T-helper 2 cell treated with Interferon-gamma antibody and Interleukin-4, amounts not matched to agents 5 μg/mL and 100 μg/mL, for 36 hours (primary cell): ENCODE results near the gene PCDHA8.
"Not testable (repeated sequence)": the region's sequence is repeated elsewhere in the genome, so short reads cannot be mapped to it uniquely, and the experiment has no call there.

Experiments used
- DNase-seq: peaks from one replicate; pipeline ENCODE4 v3.0.0; 2021; ENCODE audit warnings: low spot score
- H3K27ac Mint-ChIP-seq: one replicate; pipeline ENCODE4 v1.8.0; 2021; ENCODE audit warnings: mild to moderate bottlenecking, mixed read lengths
- H3K27me3 Mint-ChIP-seq: one replicate; pipeline ENCODE4 v1.8.0; 2021; ENCODE audit warnings: low read depth, mixed read lengths
- H3K36me3 Mint-ChIP-seq: one replicate; pipeline ENCODE4 v1.8.0; 2021; ENCODE audit warnings: low read depth, mixed read lengths
- H3K4me1 Mint-ChIP-seq: one replicate; pipeline ENCODE4 v1.8.0; 2021; ENCODE audit warnings: low read depth, mixed read lengths
- H3K4me3 Mint-ChIP-seq: one replicate; pipeline ENCODE4 v1.8.0; 2022; ENCODE audit warnings: mild to moderate bottlenecking, moderate library complexity, mixed read lengths
- H3K9me3 Mint-ChIP-seq: one replicate; pipeline ENCODE4 v1.8.0; 2021; ENCODE audit warnings: mixed read lengths

The PCDHA8 gene

GRCh38 chr5:140808889-140809291, 32.1 kb upstream of the PCDHA8 start:
- H3K27me3 Mint-ChIP-seq: no peaks in the 10 kb centered on the region
- H3K36me3 Mint-ChIP-seq: no peaks in the 10 kb centered on the region

GRCh38 chr5:140821375-140822280, 19.4 kb upstream of the PCDHA8 start, which contains the start of gene PCDHA5:
PCDHA5 (plus strand) TSS chr5:140821613.
- no peak for DNase-seq
- Mint-ChIP-seq H3K4me1 (no peaks in the 10 kb centered on the region), H3K27ac (no peak within 1 kb of the TSS), H3K36me3 (no peaks in the 10 kb centered on the region), H3K27me3 (no peaks in the 10 kb centered on the region), H3K9me3 (peaks cover 18% of the 10 kb centered on the region), H3K4me3 (no peak within 1 kb of the TSS)

More at GRCh38 chr5:140808889-140809291, 32.1 kb upstream of the PCDHA8 start:
- H3K4me3 Mint-ChIP-seq: no peak overlapping the region
- H3K27ac Mint-ChIP-seq: no peak overlapping the region
- H3K9me3 Mint-ChIP-seq: peaks cover 48% of the 10 kb centered on the region
- H3K4me1 Mint-ChIP-seq: no peaks in the 10 kb centered on the region
- DNase-seq: no peak

DNA sequence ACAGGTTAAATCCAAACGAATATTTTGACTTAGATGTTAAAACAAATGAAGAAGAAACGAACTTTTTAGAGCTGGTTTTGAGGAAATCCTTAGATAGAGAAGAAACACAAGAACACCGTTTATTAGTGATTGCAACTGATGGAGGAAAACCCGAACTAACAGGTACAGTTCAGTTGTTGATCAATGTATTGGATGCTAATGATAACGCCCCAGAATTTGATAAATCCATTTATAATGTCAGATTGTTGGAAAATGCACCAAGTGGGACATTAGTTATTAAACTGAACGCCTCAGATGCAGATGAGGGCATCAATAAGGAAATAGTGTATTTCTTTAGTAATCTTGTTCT, 18.7 kb upstream of the PCDHA8 start:
- DNase-seq: no peak
- no peaks in the 10 kb centered on the region for H3K36me3 Mint-ChIP-seq

GRCh38 chr5:140822969-140823368, 18.0 kb upstream of the PCDHA8 start:
- not testable (repeated sequence) for H3K4me1 Mint-ChIP-seq, H3K4me3 Mint-ChIP-seq, H3K27ac Mint-ChIP-seq, H3K27me3 Mint-ChIP-seq, DNase-seq, H3K36me3 Mint-ChIP-seq
- H3K9me3 Mint-ChIP-seq: peaks cover 29% of the 10 kb centered on the region

More for the DNA sequence above, 18.7 kb upstream of the PCDHA8 start:
- no peak overlapping the region for H3K27ac Mint-ChIP-seq
- no peaks in the 10 kb centered on the region for H3K4me1 Mint-ChIP-seq
- H3K27me3 Mint-ChIP-seq: no peaks in the 10 kb centered on the region
- peaks cover 25% of the 10 kb centered on the region for H3K9me3 Mint-ChIP-seq
- no peak overlapping the region for H3K4me3 Mint-ChIP-seq

DNA sequence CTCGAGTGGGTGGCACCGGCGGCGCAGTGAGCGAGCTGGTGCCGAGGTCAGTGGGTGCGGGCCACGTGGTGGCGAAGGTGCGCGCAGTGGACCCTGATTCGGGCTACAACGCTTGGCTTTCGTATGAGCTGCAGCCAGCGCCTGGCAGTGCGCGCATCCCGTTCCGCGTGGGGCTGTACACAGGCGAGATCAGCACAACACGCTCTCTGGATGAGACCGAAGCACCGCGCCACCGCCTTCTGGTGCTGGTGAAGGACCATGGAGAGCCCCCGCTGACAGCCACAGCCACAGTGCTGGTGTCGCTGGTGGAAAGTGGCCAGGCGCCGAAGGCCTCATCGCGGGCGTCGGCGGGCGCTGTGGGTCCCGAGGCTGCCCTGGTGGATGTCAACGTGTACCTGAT, 17.5 kb upstream of the PCDHA8 start:
- no peak for DNase-seq
- Mint-ChIP-seq H3K27me3 (no peaks in the 10 kb centered on the region), H3K4me1 (no peaks in the 10 kb centered on the region), H3K9me3 (peaks cover 31% of the 10 kb centered on the region), H3K4me3 (no peak overlapping the region), H3K36me3 (no peaks in the 10 kb centered on the region), H3K27ac (no peak overlapping the region)

DNA sequence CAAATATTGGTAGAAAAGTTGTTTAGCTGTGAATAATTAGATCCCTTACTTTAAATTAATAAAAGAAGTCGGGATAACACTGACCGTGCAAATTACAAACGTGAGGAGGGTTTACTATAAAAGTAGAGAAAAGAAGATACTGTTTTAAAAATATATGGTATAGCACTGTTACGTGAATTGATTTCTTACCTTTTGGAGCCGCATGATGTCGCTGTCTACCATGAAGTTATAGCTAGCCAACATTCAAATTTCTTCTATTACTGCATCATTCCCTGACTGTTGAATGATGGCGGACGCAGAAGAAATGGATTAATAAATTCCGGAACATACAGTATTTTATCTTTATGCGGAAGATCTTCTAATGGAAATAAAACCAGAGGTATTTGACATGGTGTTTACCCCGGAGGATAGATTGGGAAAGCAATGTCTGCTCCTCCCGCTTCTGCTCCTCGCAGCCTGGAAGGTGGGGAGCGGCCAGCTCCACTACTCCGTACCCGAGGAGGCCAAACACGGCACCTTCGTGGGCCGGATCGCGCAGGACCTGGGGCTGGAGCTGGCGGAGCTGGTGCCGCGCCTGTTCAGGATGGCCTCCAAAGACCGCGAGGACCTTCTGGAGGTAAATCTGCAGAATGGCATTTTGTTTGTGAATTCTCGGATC, 13.2 kb upstream of the PCDHA8 start, which contains the start of gene PCDHA6:
Gene PCDHA6 (plus strand): TSS at position 257 of the 658 bp plus-strand sequence. CDS start 132 bp downstream, at position 389.
- H3K36me3 Mint-ChIP-seq: no peaks in the 10 kb centered on the region
- no peaks in the 10 kb centered on the region for H3K4me1 Mint-ChIP-seq
- no peaks in the 10 kb centered on the region for H3K27me3 Mint-ChIP-seq
- peaks cover 36% of the 10 kb centered on the region for H3K9me3 Mint-ChIP-seq
- peak within 1 kb of the TSS; percentile 24 for H3K4me3 Mint-ChIP-seq
- H3K27ac Mint-ChIP-seq: no peak within 1 kb of the TSS
- no peak for DNase-seq

DNA sequence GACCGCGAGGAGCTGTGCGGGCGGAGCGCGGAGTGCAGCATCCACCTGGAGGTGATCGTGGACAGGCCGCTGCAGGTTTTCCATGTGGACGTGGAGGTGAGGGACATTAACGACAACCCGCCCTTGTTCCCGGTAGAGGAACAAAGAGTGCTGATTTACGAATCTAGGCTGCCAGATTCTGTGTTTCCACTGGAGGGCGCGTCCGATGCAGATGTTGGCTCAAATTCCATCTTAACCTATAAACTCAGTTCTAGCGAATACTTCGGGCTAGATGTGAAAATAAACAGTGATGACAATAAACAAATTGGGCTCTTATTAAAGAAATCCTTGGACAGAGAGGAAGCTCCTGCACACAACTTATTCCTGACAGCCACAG, 12.6 kb upstream of the PCDHA8 start:
- Mint-ChIP-seq H3K4me1 (no peaks in the 10 kb centered on the region), H3K4me3 (peak overlapping the region; percentile 24), H3K9me3 (peaks cover 39% of the 10 kb centered on the region), H3K27ac (no peak overlapping the region), H3K36me3 (no peaks in the 10 kb centered on the region), H3K27me3 (no peaks in the 10 kb centered on the region)
- no peak for DNase-seq

DNA sequence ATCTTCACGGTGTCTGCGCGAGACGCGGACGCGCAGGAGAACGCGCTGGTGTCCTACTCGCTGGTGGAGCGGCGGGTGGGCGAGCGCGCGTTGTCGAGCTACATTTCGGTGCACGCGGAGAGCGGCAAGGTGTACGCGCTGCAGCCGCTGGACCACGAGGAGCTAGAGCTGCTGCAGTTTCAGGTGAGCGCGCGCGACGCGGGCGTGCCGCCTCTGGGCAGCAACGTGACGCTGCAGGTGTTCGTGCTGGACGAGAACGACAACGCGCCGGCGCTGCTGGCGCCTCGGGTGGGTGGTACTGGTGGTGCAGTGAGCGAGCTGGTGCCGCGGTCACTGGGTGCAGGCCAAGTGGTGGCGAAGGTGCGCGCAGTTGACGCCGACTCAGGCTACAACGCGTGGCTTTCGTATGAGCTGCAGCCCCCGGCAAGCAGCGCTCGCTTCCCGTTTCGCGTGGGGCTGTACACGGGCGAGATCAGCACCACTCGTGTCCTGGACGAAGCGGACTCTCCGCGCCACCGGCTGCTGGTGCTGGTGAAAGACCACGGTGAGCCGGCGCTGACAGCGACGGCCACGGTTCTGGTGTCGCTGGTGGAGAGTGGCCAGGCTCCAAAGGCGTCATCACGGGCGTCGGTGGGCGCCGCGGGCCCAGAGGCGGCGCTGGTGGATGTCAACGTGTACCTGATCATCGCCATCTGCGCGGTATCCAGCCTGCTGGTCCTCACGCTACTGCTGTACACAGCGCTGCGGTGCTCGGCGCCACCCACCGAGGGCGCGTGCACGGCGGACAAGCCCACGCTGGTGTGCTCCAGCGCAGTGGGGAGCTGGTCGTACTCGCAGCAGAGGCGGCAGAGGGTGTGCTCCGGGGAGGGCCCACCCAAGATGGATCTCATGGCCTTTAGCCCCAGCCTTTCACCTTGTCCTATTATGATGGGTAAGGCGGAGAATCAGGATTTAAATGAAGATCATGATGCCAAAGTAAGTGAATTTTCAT, 11.2 kb upstream of the PCDHA8 start:
- H3K27me3 Mint-ChIP-seq, H3K4me1 Mint-ChIP-seq, H3K4me3 Mint-ChIP-seq, DNase-seq, H3K27ac Mint-ChIP-seq, H3K36me3 Mint-ChIP-seq: not testable (repeated sequence)
- peaks cover 43% of the 10 kb centered on the region for H3K9me3 Mint-ChIP-seq

DNA sequence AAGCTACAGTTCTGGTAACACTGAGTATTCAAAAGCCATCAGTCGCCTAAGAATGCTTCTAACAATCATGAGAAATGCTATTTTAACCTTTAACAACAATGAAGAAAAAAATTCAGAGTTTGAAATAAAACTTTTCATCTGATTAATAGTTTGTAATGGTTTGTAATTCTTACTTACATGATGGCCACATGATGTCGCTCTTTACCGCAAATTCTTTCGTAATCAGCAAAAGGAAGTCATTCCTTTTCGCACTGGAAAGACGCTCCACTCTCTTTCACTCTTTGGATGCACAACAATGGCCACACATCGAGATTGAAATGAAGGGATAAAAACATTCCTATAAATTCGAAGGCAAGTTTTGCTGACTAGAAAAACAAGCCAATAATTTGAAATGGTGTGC, 7.0 kb upstream of the PCDHA8 start, which contains the start of gene PCDHA7:
Gene PCDHA7 (plus strand): TSS at position 277 of the 400 bp plus-strand sequence. CDS start 115 bp downstream, at position 392.
- no peak within 1 kb of the TSS for H3K4me3 Mint-ChIP-seq
- H3K27ac Mint-ChIP-seq: peak within 1 kb of the TSS; percentile 10
- no peaks in the 10 kb centered on the region for H3K4me1 Mint-ChIP-seq
- no peaks in the 10 kb centered on the region for H3K27me3 Mint-ChIP-seq
- no peaks in the 10 kb centered on the region for H3K36me3 Mint-ChIP-seq
- no peak for DNase-seq
- peaks cover 22% of the 10 kb centered on the region for H3K9me3 Mint-ChIP-seq

DNA sequence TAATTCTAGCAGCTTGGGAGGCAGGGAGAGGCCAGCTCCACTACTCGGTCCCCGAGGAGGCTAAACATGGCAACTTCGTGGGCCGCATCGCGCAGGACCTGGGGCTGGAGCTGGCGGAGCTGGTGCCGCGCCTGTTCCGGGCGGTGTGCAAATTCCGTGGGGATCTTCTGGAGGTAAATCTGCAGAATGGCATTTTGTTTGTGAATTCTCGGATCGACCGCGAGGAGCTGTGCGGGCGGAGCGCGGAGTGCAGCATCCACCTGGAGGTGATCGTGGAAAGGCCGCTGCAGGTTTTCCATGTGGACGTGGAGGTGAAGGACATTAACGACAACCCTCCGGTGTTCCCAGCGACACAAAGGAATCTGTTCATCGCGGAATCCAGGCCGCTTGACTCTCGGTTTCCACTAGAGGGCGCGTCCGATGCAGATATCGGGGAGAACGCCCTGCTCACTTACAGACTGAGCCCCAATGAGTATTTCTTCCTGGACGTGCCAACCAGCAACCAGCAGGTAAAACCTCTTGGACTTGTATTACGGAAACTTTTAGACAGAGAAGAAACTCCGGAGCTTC, 6.5 kb upstream of the PCDHA8 start:
- H3K36me3 Mint-ChIP-seq, H3K27me3 Mint-ChIP-seq, DNase-seq, H3K4me3 Mint-ChIP-seq, H3K4me1 Mint-ChIP-seq, H3K27ac Mint-ChIP-seq: not testable (repeated sequence)
- peaks cover 18% of the 10 kb centered on the region for H3K9me3 Mint-ChIP-seq

GRCh38 chr5:140835622-140836510, 5.1 kb upstream of the PCDHA8 start:
- H3K4me1 Mint-ChIP-seq: no peaks in the 10 kb centered on the region
- peaks cover 27% of the 10 kb centered on the region for H3K9me3 Mint-ChIP-seq
- no peak overlapping the region for H3K4me3 Mint-ChIP-seq
- H3K27me3 Mint-ChIP-seq: no peaks in the 10 kb centered on the region
- no peak overlapping the region for H3K27ac Mint-ChIP-seq
- DNase-seq: no peak
- H3K36me3 Mint-ChIP-seq: no peaks in the 10 kb centered on the region

GRCh38 chr5:140842798-140843733, 2.1 kb downstream of the PCDHA8 start:
- Mint-ChIP-seq H3K4me1 (no peaks in the 10 kb centered on the region), H3K27ac (no peak overlapping the region), H3K27me3 (no peaks in the 10 kb centered on the region), H3K9me3 (peaks cover 39% of the 10 kb centered on the region), H3K4me3 (no peak overlapping the region), H3K36me3 (no peaks in the 10 kb centered on the region)
- DNase-seq: no peak
